ENCODE data around the gene MXRA7. TPM values are rescaled to one million over a fixed set of nuclear protein-coding genes. Genes with fewer than 3 reads are reported as not detected.
"Not testable (repeated sequence)": the region's sequence is repeated elsewhere in the genome, so short reads cannot be mapped to it uniquely, and the experiment has no call there.

The MXRA7 gene
- total and polyA plus RNA-seq, 4 donors = 4.8 to 22.1 (median 11.3) TPM

DNA sequence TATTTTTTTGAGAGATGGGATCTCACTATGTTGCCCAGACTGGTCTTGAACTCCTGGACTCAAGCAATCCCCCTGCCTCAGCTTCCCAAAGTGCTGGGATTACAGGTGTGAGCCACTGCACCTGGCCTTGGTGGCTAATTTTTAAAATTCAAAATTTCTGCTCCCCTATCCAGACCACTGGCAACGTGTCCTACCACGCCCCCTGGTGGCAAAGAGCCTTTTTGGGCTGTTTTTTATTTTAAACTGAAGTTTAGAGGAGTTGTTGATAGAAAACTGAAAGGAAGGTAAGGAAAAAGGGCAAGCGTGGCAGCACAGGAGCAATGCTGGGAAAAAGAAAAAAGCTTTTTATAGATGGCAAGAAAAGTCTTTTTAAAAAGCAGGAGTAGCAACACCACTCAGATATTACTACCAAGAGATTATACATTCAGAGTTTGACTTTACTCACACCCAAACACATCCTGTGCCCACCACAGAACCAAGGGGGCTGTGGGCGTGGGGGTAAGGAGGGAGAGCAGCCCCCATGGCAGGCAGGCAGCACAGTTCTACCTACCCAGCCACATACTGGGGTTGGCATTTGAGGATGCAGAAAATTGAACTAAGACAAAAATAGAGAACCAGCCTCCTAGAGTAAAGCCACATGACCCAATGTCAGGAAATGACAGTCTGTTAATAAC, 4.2 kb upstream of the MXRA7 start:
- Histone ChIP-seq H3K4me3 (ENCODE audit: low read depth in 1 of 3, low read length in 3 of 3) (no peak overlapping the region), H3K36me3 (ENCODE audit: control insufficient read depth in 4 of 4, insufficient read depth in 3 of 4, low read depth in 1 of 4, low read length in 3 of 4) (peaks cover 9 to 45% (median 37%) of the 10 kb centered on the region in 4 donors), H3K4me1 (ENCODE audit: control insufficient read depth in 4 of 4, insufficient read depth in 4 of 4, low read length in 3 of 4) (peaks cover 0 to 16% (median 9%) of the 10 kb centered on the region in 4 donors), H3K27me3 (ENCODE audit: control insufficient read depth in 4 of 4, insufficient read depth in 4 of 4, low read length in 3 of 4) (no peaks in the 10 kb centered on the region), H3K27ac (ENCODE audit: low read depth in 1 of 2, low read length in 2 of 2) (peak overlapping the region; percentile 22 to 58), H3K9ac (ENCODE audit: low read depth in 1 of 2, low read length in 2 of 2) (no peak overlapping the region), H3K9me3 (ENCODE audit: control insufficient read depth in 4 of 4, low read length in 3 of 4) (no peaks in the 10 kb centered on the region)
- TF ChIP-seq JUND (IDR thresholded peaks at IDR 0.05) (no peak), RAD21 (IDR thresholded peaks at IDR 0.05) (peak; percentile 81 to 83), SP1 (IDR thresholded peaks at IDR 0.05) (no peak)
- TF ChIP-seq, protein P1, sequence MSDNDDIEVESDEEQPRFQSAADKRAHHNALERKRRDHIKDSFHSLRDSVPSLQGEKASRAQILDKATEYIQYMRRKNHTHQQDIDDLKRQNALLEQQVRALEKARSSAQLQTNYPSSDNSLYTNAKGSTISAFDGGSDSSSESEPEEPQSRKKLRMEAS (IDR thresholded peaks at IDR 0.05) = no peak
- TF ChIP-seq, protein P2, sequence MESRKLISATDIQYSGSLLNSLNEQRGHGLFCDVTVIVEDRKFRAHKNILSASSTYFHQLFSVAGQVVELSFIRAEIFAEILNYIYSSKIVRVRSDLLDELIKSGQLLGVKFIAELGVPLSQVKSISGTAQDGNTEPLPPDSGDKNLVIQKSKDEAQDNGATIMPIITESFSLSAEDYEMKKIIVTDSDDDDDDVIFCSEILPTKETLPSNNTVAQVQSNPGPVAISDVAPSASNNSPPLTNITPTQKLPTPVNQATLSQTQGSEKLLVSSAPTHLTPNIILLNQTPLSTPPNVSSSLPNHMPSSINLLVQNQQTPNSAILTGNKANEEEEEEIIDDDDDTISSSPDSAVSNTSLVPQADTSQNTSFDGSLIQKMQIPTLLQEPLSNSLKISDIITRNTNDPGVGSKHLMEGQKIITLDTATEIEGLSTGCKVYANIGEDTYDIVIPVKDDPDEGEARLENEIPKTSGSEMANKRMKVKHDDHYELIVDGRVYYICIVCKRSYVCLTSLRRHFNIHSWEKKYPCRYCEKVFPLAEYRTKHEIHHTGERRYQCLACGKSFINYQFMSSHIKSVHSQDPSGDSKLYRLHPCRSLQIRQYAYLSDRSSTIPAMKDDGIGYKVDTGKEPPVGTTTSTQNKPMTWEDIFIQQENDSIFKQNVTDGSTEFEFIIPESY (IDR thresholded peaks at IDR 0.05) = no peak
- TF ChIP-seq, protein P3, sequence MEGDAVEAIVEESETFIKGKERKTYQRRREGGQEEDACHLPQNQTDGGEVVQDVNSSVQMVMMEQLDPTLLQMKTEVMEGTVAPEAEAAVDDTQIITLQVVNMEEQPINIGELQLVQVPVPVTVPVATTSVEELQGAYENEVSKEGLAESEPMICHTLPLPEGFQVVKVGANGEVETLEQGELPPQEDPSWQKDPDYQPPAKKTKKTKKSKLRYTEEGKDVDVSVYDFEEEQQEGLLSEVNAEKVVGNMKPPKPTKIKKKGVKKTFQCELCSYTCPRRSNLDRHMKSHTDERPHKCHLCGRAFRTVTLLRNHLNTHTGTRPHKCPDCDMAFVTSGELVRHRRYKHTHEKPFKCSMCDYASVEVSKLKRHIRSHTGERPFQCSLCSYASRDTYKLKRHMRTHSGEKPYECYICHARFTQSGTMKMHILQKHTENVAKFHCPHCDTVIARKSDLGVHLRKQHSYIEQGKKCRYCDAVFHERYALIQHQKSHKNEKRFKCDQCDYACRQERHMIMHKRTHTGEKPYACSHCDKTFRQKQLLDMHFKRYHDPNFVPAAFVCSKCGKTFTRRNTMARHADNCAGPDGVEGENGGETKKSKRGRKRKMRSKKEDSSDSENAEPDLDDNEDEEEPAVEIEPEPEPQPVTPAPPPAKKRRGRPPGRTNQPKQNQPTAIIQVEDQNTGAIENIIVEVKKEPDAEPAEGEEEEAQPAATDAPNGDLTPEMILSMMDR (IDR thresholded peaks at IDR 0.05; ENCODE audit: low read depth, low read length, missing input control) = peak; percentile 60
- 26% methylated on average over 4 of the region's 4 CpGs for WGBS
- peak; percentile 89 for DNase-seq (ENCODE audit: low spot score)

DNA sequence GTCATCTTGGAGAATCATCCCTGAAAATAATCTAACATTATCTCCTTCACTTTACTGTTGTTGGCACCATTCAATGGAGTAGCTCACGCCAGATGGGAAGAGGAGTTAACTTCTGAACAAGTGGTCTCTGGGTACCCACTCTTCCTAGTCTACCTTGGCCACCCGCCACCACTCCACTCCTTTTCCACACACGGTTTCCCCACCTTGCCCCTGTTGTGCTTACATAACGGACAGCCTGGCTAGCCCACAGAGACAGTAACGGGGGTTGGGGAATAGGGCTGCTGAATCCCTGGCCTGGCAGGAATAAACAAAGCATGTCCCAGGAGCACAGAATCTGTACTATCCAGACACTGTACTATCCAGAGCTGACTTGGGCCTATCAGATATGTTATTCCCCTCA, 3.6 kb upstream of the MXRA7 start:
- peaks cover 0 to 16% (median 10%) of the 10 kb centered on the region in 4 donors for H3K4me1 ChIP-seq (ENCODE audit: control insufficient read depth in 4 of 4, insufficient read depth in 4 of 4, low read length in 3 of 4)
- TF ChIP-seq NR2F2 (IDR thresholded peaks at IDR 0.05) (no peak), FOXA2 (IDR thresholded peaks at IDR 0.05) (no peak)
- peaks cover 7 to 39% (median 33%) of the 10 kb centered on the region in 4 donors for H3K36me3 ChIP-seq (ENCODE audit: control insufficient read depth in 4 of 4, insufficient read depth in 3 of 4, low read depth in 1 of 4, low read length in 3 of 4)
- DNase-seq (ENCODE audit: low spot score) = no peak
- 86% methylated on average over 5 of the region's 5 CpGs for WGBS
- H3K9ac ChIP-seq (ENCODE audit: low read depth in 1 of 2, low read length in 2 of 2) = no peak overlapping the region
- H3K27me3 ChIP-seq (ENCODE audit: control insufficient read depth in 4 of 4, insufficient read depth in 4 of 4, low read length in 3 of 4) = no peaks in the 10 kb centered on the region
- H3K4me3 ChIP-seq (ENCODE audit: low read depth in 1 of 3, low read length in 3 of 3) = no peak overlapping the region
- H3K27ac ChIP-seq (ENCODE audit: low read depth in 1 of 2, low read length in 2 of 2) = no peak overlapping the region
- H3K9me3 ChIP-seq (ENCODE audit: control insufficient read depth in 4 of 4, low read length in 3 of 4) = no peaks in the 10 kb centered on the region

DNA sequence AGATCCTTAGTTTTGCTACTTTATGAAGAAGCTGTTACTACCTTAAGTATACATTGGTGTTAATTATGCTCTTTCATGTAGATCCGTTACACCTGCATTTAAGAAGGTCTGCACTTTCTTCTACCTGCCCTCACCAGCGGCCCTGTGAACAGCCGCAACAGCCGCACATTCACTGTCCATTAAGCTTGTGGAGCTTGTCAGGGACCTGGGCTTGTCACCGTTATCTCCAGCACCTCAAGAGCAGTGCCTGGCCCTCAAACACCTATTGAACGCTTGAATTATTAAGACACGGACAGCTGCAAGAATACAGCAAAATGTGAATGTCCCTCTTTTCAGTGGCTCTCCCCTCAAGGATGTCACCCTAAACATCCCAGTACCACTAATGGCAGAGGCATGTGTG, 3.0 kb upstream of the MXRA7 start:
- H3K27ac ChIP-seq (ENCODE audit: low read depth in 1 of 2, low read length in 2 of 2) = no peak overlapping the region

DNA sequence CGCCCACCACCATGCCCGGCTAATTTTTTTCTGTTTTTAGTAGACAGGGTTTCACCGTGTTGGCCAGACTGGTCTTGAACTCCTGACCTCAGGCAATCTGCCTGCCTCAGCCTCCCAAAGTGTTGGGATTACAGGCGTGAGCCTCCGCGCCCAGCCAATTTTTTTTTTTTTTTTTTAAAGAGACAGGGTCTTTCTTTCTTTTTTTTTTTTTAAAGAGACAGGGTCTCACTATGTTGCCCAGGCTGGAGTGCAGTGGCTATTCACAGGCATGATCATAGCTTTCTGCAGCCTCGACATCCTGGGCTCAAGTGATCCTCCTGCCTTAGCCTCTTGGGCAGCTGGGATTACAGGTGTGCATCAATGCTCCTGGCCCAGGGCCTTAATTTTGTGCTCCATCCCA, 1.6 kb upstream of the MXRA7 start:
- H3K9me3 ChIP-seq (ENCODE audit: control insufficient read depth in 4 of 4, low read length in 3 of 4); H3K27ac ChIP-seq (ENCODE audit: low read depth in 1 of 2, low read length in 2 of 2); H3K9ac ChIP-seq (ENCODE audit: low read depth in 1 of 2, low read length in 2 of 2); H3K4me3 ChIP-seq (ENCODE audit: low read depth in 1 of 3, low read length in 3 of 3); DNase-seq (ENCODE audit: low spot score); H3K27me3 ChIP-seq (ENCODE audit: control insufficient read depth in 4 of 4, insufficient read depth in 4 of 4, low read length in 3 of 4): not testable (repeated sequence)
- 73% methylated on average over 7 of the region's 7 CpGs for WGBS
- H3K36me3 ChIP-seq (ENCODE audit: control insufficient read depth in 4 of 4, insufficient read depth in 3 of 4, low read depth in 1 of 4, low read length in 3 of 4) = peaks cover 3 to 22% (median 20%) of the 10 kb centered on the region in 4 donors
- peaks cover 0 to 16% (median 10%) of the 10 kb centered on the region in 4 donors for H3K4me1 ChIP-seq (ENCODE audit: control insufficient read depth in 4 of 4, insufficient read depth in 4 of 4, low read length in 3 of 4)

More for the DNA sequence above, 3.0 kb upstream of the MXRA7 start:
- Histone ChIP-seq H3K9me3 (ENCODE audit: control insufficient read depth in 4 of 4, low read length in 3 of 4) (no peaks in the 10 kb centered on the region), H3K27me3 (ENCODE audit: control insufficient read depth in 4 of 4, insufficient read depth in 4 of 4, low read length in 3 of 4) (no peaks in the 10 kb centered on the region), H3K36me3 (ENCODE audit: control insufficient read depth in 4 of 4, insufficient read depth in 3 of 4, low read depth in 1 of 4, low read length in 3 of 4) (peaks cover 6 to 33% (median 28%) of the 10 kb centered on the region in 4 donors), H3K9ac (ENCODE audit: low read depth in 1 of 2, low read length in 2 of 2) (no peak overlapping the region), H3K4me3 (ENCODE audit: low read depth in 1 of 3, low read length in 3 of 3) (no peak overlapping the region), H3K4me1 (ENCODE audit: control insufficient read depth in 4 of 4, insufficient read depth in 4 of 4, low read length in 3 of 4) (peaks cover 0 to 16% (median 10%) of the 10 kb centered on the region in 4 donors)
- no peak for DNase-seq (ENCODE audit: low spot score)
- 96% methylated on average over 7 of the region's 7 CpGs for WGBS
- no peak for TF ChIP-seq RXRA (IDR thresholded peaks at IDR 0.05)
- TF ChIP-seq YY1 (IDR thresholded peaks at IDR 0.05) = no peak
- TF ChIP-seq, protein P1 (IDR thresholded peaks at IDR 0.05) = no peak
- TF ChIP-seq RAD21 (IDR thresholded peaks at IDR 0.05) = no peak
- no peak for TF ChIP-seq EGR1 (IDR thresholded peaks at IDR 0.05; ENCODE audit: low read depth in 2 of 2)
- TF ChIP-seq SP1 (IDR thresholded peaks at IDR 0.05) = no peak
- no peak for TF ChIP-seq TAF1 (conservative IDR thresholded peaks at IDR 0.05)
- no peak for TF ChIP-seq HNF4G (IDR thresholded peaks at IDR 0.05)
- no peak for TF ChIP-seq NR2F2 (IDR thresholded peaks at IDR 0.05)
- TF ChIP-seq, protein P3 (IDR thresholded peaks at IDR 0.05; ENCODE audit: low read depth, low read length, missing input control) = no peak
- TF ChIP-seq HNF4A (conservative IDR thresholded peaks at IDR 0.05) = no peak

All from liver (tissue), 9 donors.